ENCODE measurements around the gene FAM210B.
"Not testable (repeated sequence)": the region's sequence is repeated elsewhere in the genome, so short reads cannot be mapped to it uniquely, and the experiment has no call there.

Gene FAM210B

DNA sequence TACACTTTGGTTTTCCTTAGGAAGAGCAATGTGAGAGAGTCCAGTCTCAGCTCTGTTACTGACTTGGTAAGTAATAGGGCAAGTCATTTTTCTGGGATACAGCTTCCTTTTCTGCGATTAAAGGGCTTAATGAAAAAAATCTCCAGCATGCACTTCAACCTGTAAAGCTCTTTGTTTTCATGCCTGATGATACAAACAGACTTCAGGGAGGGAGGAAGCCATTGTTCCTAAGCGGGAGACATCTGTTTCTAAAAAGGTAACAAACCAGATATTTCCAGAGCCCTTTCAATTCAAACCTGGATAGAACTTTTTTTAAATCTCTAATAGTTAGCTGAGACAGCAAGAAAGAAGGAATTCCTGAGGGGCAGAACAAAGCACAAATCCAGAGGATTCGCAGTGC lies 48.1 kb downstream of the FAM210B start:
- peaks cover 4% of the 10 kb centered on the region; the same call in 1 of the 2 replicates for H3K36me3 ChIP-seq (ENCODE audit: insufficient read depth)
- no peak overlapping the region for H3K27ac ChIP-seq

DNA sequence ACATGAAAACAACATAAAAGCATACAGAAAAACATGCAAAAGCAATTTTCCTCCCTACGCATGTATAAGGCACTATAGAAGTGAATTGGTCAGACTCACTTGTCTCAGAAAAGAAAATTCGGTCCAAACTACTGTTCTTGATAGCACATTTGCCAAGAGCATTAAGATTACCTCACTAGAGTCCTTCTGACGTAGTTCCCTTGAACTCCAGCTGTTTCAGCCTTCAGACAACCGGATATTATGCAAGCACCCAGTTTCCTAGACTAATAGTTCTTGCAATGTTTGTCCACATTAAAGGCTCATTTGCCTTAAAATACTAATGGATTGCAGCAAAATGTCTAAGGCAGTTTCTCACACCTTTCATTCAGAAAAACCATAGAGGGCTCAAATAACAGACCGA lies 50.7 kb downstream of the FAM210B start:
- Histone ChIP-seq H3K79me2 (ENCODE audit: insufficient read depth, low read depth) (no peaks in the 10 kb centered on the region), H4K20me1 (ENCODE audit: insufficient read depth) (no peaks in the 10 kb centered on the region)

More for the DNA sequence above, 48.1 kb downstream of the FAM210B start:
- Histone ChIP-seq H2AFZ (ENCODE audit: low read depth) (no peak overlapping the region), H3K79me2 (ENCODE audit: insufficient read depth, low read depth) (no peaks in the 10 kb centered on the region), H3K4me1 (ENCODE audit: low read depth, poor library complexity, severe bottlenecking) (no peaks in the 10 kb centered on the region), H3K9ac (no peak overlapping the region), H3K4me2 (no peak overlapping the region), H4K20me1 (ENCODE audit: insufficient read depth) (no peaks in the 10 kb centered on the region), H3K4me3 (IDR thresholded peaks at IDR 0.05; ENCODE audit: insufficient read depth, low read depth, low read length) (no peak overlapping the region), H3K27me3 (ENCODE audit: insufficient read depth, low read depth) (no peaks in the 10 kb centered on the region)
- TF ChIP-seq CTCF (conservative IDR thresholded peaks at IDR 0.05; ENCODE audit: low read depth, low read length) = no peak

DNA sequence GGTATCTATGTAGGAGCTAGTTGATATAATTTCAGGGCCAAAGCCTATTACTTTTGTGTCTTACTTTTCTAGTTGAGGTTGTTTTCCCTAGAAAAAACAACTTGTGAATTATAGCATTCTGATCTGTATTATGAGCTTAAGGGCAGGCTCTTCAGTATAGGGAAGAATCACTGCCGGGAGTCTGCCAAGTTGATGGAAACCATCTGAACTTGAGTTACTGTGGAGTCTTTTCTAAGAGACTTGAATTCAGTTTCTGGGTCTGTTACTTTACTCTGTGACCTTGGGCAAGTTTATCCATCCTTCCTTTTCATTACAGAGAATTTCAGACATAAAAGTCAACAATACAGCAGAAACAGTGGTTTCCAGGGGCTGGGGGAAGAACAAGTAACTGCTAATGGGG lies 51.2 kb downstream of the FAM210B start:
- Histone ChIP-seq H3K9ac (no peak overlapping the region), H3K79me2 (ENCODE audit: insufficient read depth, low read depth) (no peaks in the 10 kb centered on the region), H3K4me2 (no peak overlapping the region), H3K4me3 (IDR thresholded peaks at IDR 0.05; ENCODE audit: insufficient read depth, low read depth, low read length) (no peak overlapping the region), H2AFZ (ENCODE audit: low read depth) (no peak overlapping the region), H3K4me1 (ENCODE audit: low read depth, poor library complexity, severe bottlenecking) (no peaks in the 10 kb centered on the region), H4K20me1 (ENCODE audit: insufficient read depth) (no peaks in the 10 kb centered on the region), H3K27ac (no peak overlapping the region), H3K36me3 (ENCODE audit: insufficient read depth) (no peaks in the 10 kb centered on the region; the same call in 1 of the 2 replicates), H3K27me3 (ENCODE audit: insufficient read depth, low read depth) (no peaks in the 10 kb centered on the region)
- no peak for TF ChIP-seq CTCF (conservative IDR thresholded peaks at IDR 0.05; ENCODE audit: low read depth, low read length)

More for the DNA sequence above, 50.7 kb downstream of the FAM210B start:
- Histone ChIP-seq H3K36me3 (ENCODE audit: insufficient read depth) (no peaks in the 10 kb centered on the region; the same call in 1 of the 2 replicates), H3K4me1 (ENCODE audit: low read depth, poor library complexity, severe bottlenecking) (no peaks in the 10 kb centered on the region), H3K27me3 (ENCODE audit: insufficient read depth, low read depth) (no peaks in the 10 kb centered on the region), H3K27ac (no peak overlapping the region), H3K4me2 (no peak overlapping the region), H2AFZ (ENCODE audit: low read depth) (no peak overlapping the region), H3K9ac (no peak overlapping the region), H3K4me3 (IDR thresholded peaks at IDR 0.05; ENCODE audit: insufficient read depth, low read depth, low read length) (no peak overlapping the region)
- TF ChIP-seq CTCF (conservative IDR thresholded peaks at IDR 0.05; ENCODE audit: low read depth, low read length) = no peak

- not testable (repeated sequence) for H2AFZ ChIP-seq (ENCODE audit: low read depth); H3K4me1 ChIP-seq (ENCODE audit: low read depth, poor library complexity, severe bottlenecking); H3K27ac ChIP-seq; H3K9ac ChIP-seq; H3K4me2 ChIP-seq; H3K27me3 ChIP-seq (ENCODE audit: insufficient read depth, low read depth); H3K4me3 ChIP-seq (IDR thresholded peaks at IDR 0.05; ENCODE audit: insufficient read depth, low read depth, low read length); H3K79me2 ChIP-seq (ENCODE audit: insufficient read depth, low read depth); H4K20me1 ChIP-seq (ENCODE audit: insufficient read depth); H3K36me3 ChIP-seq (ENCODE audit: insufficient read depth)
Measured at GRCh38 chr20:56411287-56411686, 52.5 kb downstream of the FAM210B start.

DNA sequence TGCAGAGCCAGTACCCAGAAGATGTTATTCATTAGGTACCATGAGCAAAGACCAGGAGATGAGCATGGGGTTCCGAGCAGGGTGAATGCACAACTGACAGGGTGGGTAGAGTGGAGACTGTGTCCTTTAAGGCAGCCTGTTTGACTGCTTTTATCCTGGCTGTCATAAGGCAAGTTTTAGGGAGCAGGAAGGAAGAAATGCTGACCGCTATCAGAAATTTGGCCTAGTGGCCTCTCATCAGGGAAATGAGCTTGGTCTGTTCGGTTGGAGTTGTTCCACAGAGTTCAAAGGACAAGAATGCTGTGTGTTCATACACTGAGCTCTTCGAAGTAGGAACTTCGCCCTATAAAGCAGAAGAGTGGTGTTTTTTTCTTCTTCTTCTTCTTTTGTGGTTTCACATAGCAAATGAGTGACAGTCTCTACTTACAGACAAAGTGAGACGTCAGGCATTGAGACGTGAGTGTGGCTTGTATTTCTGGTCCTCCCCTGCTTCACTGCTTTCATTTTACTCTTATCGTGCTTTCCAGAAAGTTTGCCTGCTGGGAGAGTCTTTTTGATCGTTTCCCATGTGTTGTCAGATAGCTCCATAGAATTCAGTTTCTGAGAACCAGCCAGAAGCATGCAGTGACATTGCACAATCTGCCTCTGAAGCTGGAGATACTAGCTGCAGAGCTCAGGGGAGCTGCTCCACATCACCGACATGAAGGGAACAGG lies 53.1 kb downstream of the FAM210B start, which contains the start of gene CASS4:
CASS4 (plus strand) TSS at position 502 of the 714 bp plus-strand sequence; CDS start at position 701, 199 bp downstream.
- TF ChIP-seq CTCF (conservative IDR thresholded peaks at IDR 0.05; ENCODE audit: low read depth, low read length) = no peak
- Histone ChIP-seq H4K20me1 (ENCODE audit: insufficient read depth) (no peaks in the 10 kb centered on the region), H3K27me3 (ENCODE audit: insufficient read depth, low read depth) (no peaks in the 10 kb centered on the region), H3K4me2 (no peak within 1 kb of the TSS), H3K79me2 (ENCODE audit: insufficient read depth, low read depth) (no peaks in the 10 kb centered on the region), H2AFZ (ENCODE audit: low read depth) (no peak within 1 kb of the TSS), H3K27ac (no peak within 1 kb of the TSS), H3K9ac (no peak within 1 kb of the TSS), H3K4me1 (ENCODE audit: low read depth, poor library complexity, severe bottlenecking) (no peaks in the 10 kb centered on the region), H3K36me3 (ENCODE audit: insufficient read depth) (no peaks in the 10 kb centered on the region), H3K4me3 (IDR thresholded peaks at IDR 0.05; ENCODE audit: insufficient read depth, low read depth, low read length) (no peak within 1 kb of the TSS)
